Prostate gland (tissue), 2 donors: ENCODE measurements around the gene ZNF423. TPM values are rescaled to one million over a fixed set of nuclear protein-coding genes. Genes with fewer than 3 reads are reported as not detected.

Source experiments
- DNase-seq: peaks from one replicate; pipeline ENCODE4 v3.0.0-alpha.2; 2019; ENCODE audit warnings: low spot score
- H3K27ac ChIP-seq, 2 donors: fragments of 200-600 bp; sonication (generic); 2 replicates each; pipeline ENCODE4 v1.5.1; 2017 to 2019
- H3K27me3 ChIP-seq: fragments of 200-600 bp; sonication (generic); replicated peaks from 2 replicates; pipeline ENCODE4 v1.5.1; 2019; ENCODE audit not compliant: insufficient read depth
- H3K36me3 ChIP-seq, 2 donors: fragments of 200-600 bp; sonication (generic); 1 replicate in 1 of 2; 2 replicates in 1 of 2; pipeline versions ENCODE4 v1.5.1 to v1.8.1; 2017 to 2019
- H3K4me1 ChIP-seq: fragments of 200-600 bp; sonication (generic); replicated peaks from 2 replicates; pipeline ENCODE4 v1.5.1; 2019
- H3K4me3 ChIP-seq, 2 donors: fragments of 200-600 bp; sonication (generic); 2 replicates each; pipeline ENCODE4 v1.5.1; 2017 to 2019
- H3K9me3 ChIP-seq: fragments of 200-600 bp; sonication (generic); 2 replicates; pipeline ENCODE4 v1.5.1; 2017
- CTCF ChIP-seq, 4 experiments: fragments of 200-600 bp in 2 of 4; fragments of 450-650 bp in 2 of 4; sonication (generic) in 2 of 4; IDR thresholded peaks; 1 replicate in 3 of 4; 2 replicates in 1 of 4; pipeline ENCODE4 v1.5.1; 2016 to 2019; ENCODE audit warnings: antibody characterized with exemption in 4 of 4, mild to moderate bottlenecking in 2 of 4, moderate library complexity in 2 of 4
- POLR2A ChIP-seq: fragments of 450-650 bp; IDR thresholded peaks from one replicate; pipeline ENCODE4 v1.6.1; 2016; ENCODE audit warnings: antibody characterized with exemption, mild to moderate bottlenecking
- POLR2AphosphoS5 ChIP-seq: sonication (generic); formaldehyde crosslinking; IDR thresholded peaks from one replicate; pipeline ENCODE4 v1.6.1; 2017; ENCODE audit warnings: antibody characterized with exemption
- WGBS: methylation state at CpG from one replicate; pipeline ENCODE4 v1.1.5; 2018; 5-methylcytosine and 5-hydroxymethylcytosine counted together
- intact Hi-C: fragments of 100-400 bp; cut with DNase I; formaldehyde crosslinking; loops from one replicate; pipeline ENCODE4 v1.14.2; 2022
- total RNA-seq, 2 donors: library from RNA; depleted of rRNA; stranded (reverse); fragments of >200 nt; gene quantifications; one replicate each; pipeline ENCODE4 v1.1.0, GENCODE V29; 2016

ZNF423 gene
- total RNA-seq, 2 donors from 2014 or later, result 6.1 to 22.7 TPM

GRCh38 chr16:49837688-49838410 lies 18.1 kb downstream of the ZNF423 start:
- Histone ChIP-seq H3K27me3 (no peaks in the 10 kb centered on the region), H3K4me3 (no peak overlapping the region), H3K9me3 (no peaks in the 10 kb centered on the region), H3K36me3 (no peaks in the 10 kb centered on the region), H3K4me1 (peaks cover 6% of the 10 kb centered on the region), H3K27ac (peak overlapping the region; percentile 40 to 66)
- 80% methylated on average over 17 of the region's 17 CpGs for whole genome bisulfite sequencing
- intact Hi-C loops, result loop anchor here (10.0 kb wide), 1 partner anchor 103 kb away; no protein-coding TSS in a partner anchor
- DNase-seq, result no peak
- TF ChIP-seq POLR2AphosphoS5 (no peak), CTCF (IDR thresholded peaks at IDR 0.05) (no peak), POLR2A (no peak)

GRCh38 chr16:49836668-49837067 lies 19.2 kb downstream of the ZNF423 start:
- Histone ChIP-seq H3K4me1 (peaks cover 6% of the 10 kb centered on the region), H3K36me3 (no peaks in the 10 kb centered on the region), H3K9me3 (no peaks in the 10 kb centered on the region), H3K27ac (peak overlapping the region in 1 of 2 donors; percentile 77), H3K27me3 (no peaks in the 10 kb centered on the region), H3K4me3 (no peak overlapping the region)
- intact Hi-C loops, result loop anchor here (10.0 kb wide), 1 partner anchor 102 kb away; no protein-coding TSS in a partner anchor
- no peak for DNase-seq
- 78% methylated on average over 5 of the region's 5 CpGs for WGBS
- TF ChIP-seq CTCF (IDR thresholded peaks at IDR 0.05), result no peak

GRCh38 chr16:49836218-49836617 lies 19.7 kb downstream of the ZNF423 start:
- DNase-seq, result no peak
- no peaks in the 10 kb centered on the region for H3K9me3 ChIP-seq
- no peaks in the 10 kb centered on the region for H3K27me3 ChIP-seq
- peaks cover 6% of the 10 kb centered on the region for H3K4me1 ChIP-seq
- peak overlapping the region; percentile 62 to 77 for H3K27ac ChIP-seq
- WGBS, result 70% methylated on average over 2 of the region's 2 CpGs
- no peak overlapping the region for H3K4me3 ChIP-seq
- TF ChIP-seq POLR2AphosphoS5 (no peak), POLR2A (no peak), CTCF (IDR thresholded peaks at IDR 0.05) (no peak)
- H3K36me3 ChIP-seq, result no peaks in the 10 kb centered on the region
- intact Hi-C loops, result loop anchor here (10.0 kb wide), 1 partner anchor 101 kb away; no protein-coding TSS in a partner anchor

GRCh38 chr16:49835161-49835777 lies 20.6 kb downstream of the ZNF423 start:
- H3K9me3 ChIP-seq, result no peaks in the 10 kb centered on the region
- H3K4me1 ChIP-seq, result peaks cover 6% of the 10 kb centered on the region
- 60% methylated on average over 13 of the region's 13 CpGs for WGBS
- H3K27ac ChIP-seq, result peak overlapping the region; percentile 62 to 77
- intact Hi-C loops, result loop anchor here (10.0 kb wide), 1 partner anchor 100 kb away; no protein-coding TSS in a partner anchor
- DNase-seq, result no peak
- no peak overlapping the region for H3K4me3 ChIP-seq
- no peaks in the 10 kb centered on the region for H3K27me3 ChIP-seq
- no peak for TF ChIP-seq CTCF (IDR thresholded peaks at IDR 0.05)
- no peak for TF ChIP-seq POLR2A
- no peak for TF ChIP-seq POLR2AphosphoS5
- no peaks in the 10 kb centered on the region for H3K36me3 ChIP-seq
